ENCODE data around the gene AQP2.

DNA sequence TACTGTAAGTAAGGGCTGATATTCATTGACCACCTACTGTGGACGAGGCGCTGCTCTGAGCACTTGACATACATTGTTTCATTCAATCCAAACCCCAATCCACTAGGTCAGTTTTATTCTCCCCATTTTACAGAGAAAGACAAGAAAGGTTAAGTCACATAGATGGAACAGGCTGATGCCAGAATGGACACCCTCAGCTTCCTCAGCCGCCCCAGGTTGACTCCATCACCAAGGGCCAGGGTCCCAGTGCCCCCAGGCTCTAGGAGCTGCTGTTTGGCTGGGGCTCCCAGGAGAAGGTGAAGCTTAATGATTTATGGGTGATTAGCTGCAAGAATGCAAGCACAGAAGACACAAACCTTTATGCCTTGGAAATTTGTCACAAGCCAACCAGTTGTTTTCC, 671 bp upstream of the AQP2 start:
- no peak for TF ChIP-seq CTCF (IDR thresholded peaks at IDR 0.05)
- no peak for TF ChIP-seq POLR2A (IDR thresholded peaks at IDR 0.05)
